GM18502 (cell line): ENCODE results near the gene MEF2B.
"Not testable (repeated sequence)": the region's sequence is repeated elsewhere in the genome, so short reads cannot be mapped to it uniquely, and the experiment has no call there.

ENCODE experiments used
- ATAC-seq: cut with Tn5 transposase; IDR thresholded peaks from one replicate; pipeline ENCODE4 v1.9.1; 2021; ENCODE audit warnings: mild to moderate bottlenecking; ENCODE audit not compliant: unreplicated experiment, poor library complexity

Gene MEF2B

DNA sequence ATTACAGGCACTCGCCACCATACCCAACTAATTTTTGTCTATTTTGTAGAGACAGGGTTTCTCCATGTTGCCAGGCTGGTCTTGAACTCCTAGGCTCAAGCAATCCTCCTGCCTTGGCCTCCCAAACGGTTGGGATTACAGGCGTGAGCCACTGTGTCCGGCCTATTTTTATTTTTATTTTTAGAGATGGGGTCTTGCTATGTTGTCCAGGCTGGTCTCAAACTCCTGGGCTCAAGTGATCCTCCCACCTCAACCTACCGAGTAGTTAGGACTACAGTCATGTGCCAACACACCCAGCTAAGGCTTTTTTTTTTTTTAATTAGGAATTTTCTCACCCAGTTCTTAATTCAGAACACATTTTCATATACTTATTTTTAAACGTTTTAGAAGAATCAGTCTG is 34.4 kb downstream of the MEF2B start:
- ATAC-seq: not testable (repeated sequence)

GRCh38 chr19:19134687-19135158 is 35.3 kb downstream of the MEF2B start:
- no peak for ATAC-seq

DNA sequence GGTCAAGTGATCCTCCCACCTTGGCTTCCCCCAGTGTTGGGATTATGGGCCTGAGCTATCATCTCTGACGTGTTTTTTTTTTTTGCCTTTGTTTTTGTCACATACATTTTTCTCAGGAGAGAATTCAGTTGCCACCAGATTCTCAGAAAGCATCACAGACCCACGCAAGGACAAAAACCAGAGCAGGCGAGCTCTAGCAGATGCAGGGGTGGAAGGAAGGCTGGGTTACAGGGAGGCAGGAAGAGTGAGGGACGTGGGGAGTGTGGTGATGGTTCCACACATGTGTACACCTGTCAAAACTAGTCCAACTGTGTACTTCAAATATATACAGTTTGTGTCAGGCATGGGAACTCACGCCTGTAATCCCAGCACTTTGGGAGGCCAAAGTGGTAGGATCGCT is 36.1 kb downstream of the MEF2B start:
- no peak for ATAC-seq

DNA sequence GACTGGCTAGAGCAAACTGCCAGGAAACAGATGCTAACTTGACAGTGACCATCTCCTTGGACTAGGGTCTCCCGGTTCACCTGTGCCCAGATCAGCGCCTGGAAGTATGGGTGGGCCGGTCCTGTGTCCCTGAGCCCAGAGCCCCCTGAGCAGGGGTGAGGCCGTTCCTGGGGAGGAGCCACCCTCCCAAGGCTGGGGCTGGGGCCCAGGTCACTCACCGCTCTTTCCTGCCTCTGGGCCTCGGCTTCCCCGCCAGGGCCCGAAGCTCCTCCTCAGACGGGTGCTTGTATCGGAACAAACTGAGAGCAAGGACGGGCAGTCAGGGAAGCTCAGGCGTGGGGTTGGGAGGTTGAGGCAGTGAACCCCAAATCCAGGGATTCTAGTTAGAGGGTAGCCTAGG is 37.2 kb downstream of the MEF2B start:
- ATAC-seq: no peak

- no peak for ATAC-seq
These were observed 38.1 kb downstream of the MEF2B start for GRCh38 chr19:19131989-19132388.

- no peak for ATAC-seq
These were observed 44.0 kb downstream of the MEF2B start for GRCh38 chr19:19126102-19126501.

GRCh38 chr19:19123386-19123785 is 46.7 kb downstream of the MEF2B start:
- no peak for ATAC-seq

GRCh38 chr19:19122902-19123301 is 47.2 kb downstream of the MEF2B start:
- no peak for ATAC-seq

- ATAC-seq: no peak
These were observed 48.7 kb downstream of the MEF2B start for GRCh38 chr19:19121371-19121770.

- no peak for ATAC-seq
These were observed 49.5 kb downstream of the MEF2B start for GRCh38 chr19:19120308-19121231.

DNA sequence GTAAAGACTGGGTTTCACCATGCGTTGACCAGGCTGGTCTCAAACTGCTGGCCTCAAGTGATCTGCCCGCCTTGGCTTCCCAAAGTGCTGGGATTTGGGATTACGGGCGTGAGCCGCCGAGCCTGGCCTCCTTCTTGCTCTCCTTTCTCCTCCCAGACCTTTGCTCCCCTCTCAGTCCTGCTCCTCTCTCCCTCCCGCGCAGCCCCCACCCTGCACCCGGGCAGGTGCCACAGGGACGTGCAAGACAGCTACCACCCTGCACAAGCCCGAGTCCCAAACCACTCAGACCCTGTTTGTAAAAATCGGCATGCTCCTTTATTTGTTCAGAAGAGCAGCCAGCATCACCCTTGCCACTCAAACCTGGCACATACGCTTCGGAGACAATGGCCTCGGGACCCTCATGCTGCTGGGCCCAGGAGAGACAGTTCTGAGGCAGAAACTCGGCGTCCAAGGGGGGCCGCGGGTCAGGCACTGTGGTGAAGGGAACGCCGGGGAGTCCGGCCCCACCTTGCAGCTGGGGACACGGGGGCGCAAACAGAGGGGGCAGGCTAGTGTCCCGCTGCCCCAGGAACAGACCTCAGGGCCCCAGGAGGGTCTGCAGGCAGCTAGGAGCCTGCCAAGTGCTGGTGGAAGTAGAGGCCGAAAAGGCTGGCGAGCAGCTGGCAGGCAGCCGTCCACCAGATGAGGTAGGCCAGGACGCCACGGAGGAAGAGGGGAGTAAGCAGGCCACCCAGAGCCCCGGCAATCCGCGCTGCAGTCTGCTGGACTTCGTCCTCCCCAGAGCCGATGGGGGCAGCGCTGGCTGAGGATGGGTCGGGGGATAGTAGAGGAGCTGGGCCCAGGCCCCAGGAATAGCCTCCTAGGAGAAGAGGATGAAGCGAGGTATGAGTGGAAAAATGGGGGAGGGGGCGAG is 50.5 kb downstream of the MEF2B start:
- ATAC-seq: no peak

GRCh38 chr19:19115954-19116353 is 54.1 kb downstream of the MEF2B start:
- ATAC-seq: no peak

DNA sequence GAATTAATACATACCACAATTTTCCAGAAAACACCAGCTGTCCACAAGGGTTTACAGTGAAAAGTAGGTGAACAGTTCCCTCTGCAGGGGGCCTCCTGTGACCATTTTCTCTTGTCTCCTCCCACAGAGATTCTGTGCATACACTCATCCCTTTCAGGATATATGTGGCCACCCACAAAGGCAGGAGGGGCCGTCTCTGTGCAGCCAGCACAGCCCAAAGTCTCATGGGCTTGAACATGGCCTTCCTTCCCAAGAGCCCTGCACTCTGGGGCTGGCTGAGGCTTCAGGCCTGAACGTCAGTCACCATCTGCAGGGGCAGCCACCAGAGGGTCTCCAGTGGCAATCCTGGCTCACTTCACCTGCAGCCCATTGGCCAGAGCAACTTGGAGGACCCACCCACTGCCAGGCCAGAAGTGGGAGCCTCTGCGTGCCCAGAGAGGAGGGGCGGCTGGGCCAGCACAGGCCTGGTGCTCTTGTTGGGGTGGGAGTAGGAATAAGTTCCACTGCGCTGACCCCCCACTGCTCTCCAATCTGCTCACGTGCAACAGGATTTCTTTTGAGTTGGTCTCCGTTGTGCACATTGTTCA is 56.9 kb downstream of the MEF2B start:
- ATAC-seq: no peak

DNA sequence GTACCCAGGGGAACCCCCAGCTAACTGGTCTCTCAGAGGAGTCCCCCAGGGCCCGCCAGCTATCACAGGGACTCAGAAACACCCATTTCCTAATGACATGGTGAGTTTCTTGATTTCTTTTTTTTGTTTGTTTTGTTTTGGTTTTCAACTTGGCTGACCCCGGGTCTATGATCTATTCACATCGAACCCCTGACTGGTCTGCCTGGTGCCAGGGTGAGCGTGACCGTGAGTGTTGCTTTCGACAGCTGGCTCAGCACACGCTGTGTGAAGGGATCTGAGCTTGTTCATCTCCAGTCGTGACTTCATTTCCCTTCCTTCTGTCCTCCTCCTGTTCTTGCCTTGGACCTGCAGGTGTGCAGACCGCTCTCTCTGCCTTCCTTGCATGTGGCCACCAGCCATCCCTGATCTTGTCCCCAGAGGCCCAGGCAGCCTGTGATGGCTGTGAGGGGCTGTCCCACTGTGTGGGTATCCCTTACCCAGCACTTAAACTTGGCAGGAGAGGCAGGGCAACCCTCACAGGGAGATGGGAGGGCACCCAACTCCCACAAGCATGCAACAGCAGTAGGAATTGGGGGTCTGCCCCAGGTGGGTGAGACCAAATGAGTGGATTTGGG is 58.0 kb downstream of the MEF2B start:
- ATAC-seq: no peak

- ATAC-seq: no peak
These were observed 58.8 kb downstream of the MEF2B start for GRCh38 chr19:19111136-19111835.

DNA sequence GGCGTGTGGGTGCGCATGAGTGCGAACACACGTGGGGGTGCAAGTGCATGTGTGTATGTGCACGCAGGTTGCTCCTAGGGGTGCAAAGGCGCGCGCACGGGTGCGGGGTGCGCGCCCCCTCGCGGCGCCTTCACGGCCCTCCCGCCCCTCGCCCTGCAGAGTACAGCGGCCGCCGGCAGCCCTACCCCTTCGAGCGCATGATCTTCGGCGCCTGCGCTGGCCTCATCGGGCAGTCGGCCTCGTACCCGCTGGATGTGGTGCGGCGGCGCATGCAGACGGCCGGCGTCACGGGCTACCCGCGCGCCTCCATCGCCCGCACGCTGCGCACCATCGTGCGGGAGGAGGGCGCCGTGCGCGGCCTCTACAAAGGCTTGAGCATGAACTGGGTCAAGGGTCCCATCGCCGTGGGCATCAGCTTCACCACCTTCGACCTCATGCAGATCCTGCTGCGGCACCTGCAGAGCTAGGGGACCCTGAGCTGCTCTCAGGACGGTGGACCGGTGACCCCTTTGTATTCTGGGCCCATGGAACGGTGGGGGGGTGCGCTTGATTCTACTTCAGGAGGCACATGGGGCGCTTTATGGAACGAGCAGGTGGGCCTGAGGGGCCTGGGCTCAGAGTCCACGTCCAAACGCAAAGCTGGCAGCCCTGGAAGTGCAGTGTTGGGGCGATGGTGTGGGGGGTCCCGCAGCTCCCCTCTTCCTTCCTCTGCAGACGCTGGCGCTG is 59.5 kb downstream of the MEF2B start:
- no peak for ATAC-seq

DNA sequence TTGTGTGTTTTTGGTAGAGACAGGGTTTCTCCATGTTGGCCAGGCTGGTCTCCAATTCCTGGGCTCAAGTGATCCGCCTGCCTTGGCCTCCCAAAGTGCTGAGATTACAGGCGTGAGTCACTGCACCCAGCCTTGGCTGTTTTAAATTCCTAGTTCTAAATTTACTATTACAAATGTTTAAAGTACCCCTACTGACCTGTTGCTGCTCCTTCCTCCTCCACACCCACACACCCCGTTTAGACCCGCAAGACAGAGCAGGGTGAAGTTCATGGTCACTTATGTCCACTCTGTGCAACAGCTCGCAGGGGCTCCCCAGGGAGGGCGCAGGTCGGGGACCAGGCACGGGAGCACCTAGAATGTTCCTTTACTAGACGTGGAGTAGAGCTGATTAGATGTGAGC is 60.5 kb downstream of the MEF2B start:
- no peak for ATAC-seq

DNA sequence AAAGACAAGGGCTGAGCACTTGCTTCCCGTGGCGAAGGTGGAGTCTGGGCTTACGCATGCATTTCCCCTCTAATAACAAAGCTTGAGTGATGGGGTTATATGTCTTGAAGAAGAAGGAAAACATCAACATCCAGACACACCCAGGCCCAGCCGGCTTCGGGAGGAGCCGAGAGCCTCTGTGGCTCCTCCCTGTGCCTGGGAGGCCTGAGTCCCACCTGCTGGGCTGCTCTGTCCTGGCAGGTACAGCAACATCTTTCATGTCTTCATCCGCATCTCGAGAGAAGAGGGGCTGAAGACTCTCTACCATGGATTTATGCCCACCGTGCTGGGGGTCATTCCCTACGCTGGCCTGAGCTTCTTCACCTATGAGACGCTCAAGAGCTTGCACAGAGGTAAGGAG is 62.4 kb downstream of the MEF2B start:
- no peak for ATAC-seq

DNA sequence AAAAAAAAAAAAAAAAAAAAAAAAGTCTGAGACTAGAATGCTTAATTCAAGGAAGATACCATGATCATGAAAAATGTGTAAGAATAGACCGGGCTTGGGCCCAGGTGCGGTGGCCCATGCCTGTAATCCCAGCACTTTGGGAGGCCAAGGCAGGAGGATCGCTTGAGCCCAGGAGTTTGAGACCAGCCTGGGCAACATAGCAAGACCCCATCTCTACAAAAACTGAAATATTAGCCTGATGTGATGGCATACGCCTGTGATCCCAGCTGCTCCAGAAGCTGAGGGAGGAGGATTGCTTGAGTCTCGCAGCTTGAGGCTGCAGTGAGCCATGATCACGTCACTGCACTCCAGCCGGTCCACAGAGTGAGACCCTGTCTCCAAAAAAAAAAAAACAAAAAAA is 63.1 kb downstream of the MEF2B start:
- not testable (repeated sequence) for ATAC-seq
